GM12892 (cell line): Measurements from ENCODE around the gene NUDT3.

Source experiments
- POLR2A ChIP-seq: IDR thresholded peaks from 2 replicates; pipeline ENCODE4 v1.6.1; 2011; ENCODE audit warnings: low read depth, low read length, control low read depth
- POLR2AphosphoS5 ChIP-seq: IDR thresholded peaks from 2 replicates; pipeline ENCODE4 v1.6.1; 2011; ENCODE audit warnings: low read depth, low read length, control low read depth
- TAF1 ChIP-seq: IDR thresholded peaks from 2 replicates; pipeline ENCODE4 v1.6.1; 2011; ENCODE audit warnings: low read depth, mild to moderate bottlenecking, control low read depth, low read length, borderline replicate concordance

DNA sequence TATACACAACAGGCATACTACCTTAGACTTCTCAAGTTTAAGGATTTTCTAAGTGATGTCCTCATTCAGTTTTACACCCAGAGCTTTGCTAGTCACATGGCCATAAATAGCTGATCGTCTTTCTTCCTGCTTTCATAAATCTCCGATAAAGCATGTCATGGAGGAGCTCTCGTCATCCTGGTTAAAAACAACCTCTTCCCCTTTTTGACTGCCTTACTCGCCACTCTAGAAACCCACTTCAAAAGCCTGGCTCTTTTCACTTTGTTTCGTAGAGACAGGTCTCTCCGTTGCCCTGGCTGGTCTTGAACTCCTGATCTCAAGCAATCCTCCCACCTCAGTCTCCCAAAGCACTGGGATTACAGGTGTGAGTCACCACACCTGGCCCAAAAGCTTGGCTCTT is 76.7 kb downstream of the NUDT3 start:
- TF ChIP-seq POLR2AphosphoS5 (no peak), POLR2A (no peak), TAF1 (no peak)
